DMS153 (cell line): Measurements from ENCODE around the gene B4GALT4.
"Not testable (repeated sequence)": the region's sequence is repeated elsewhere in the genome, so short reads cannot be mapped to it uniquely, and the experiment has no call there.

Experiments used
- DNase-seq: peaks from one replicate; lab custom pipeline; 2025; lab: John Stamatoyannopoulos, UW

B4GALT4 gene

GRCh38 chr3:119195911-119196310 is 44.8 kb downstream of the B4GALT4 start:
- no peak for DNase-seq

GRCh38 chr3:119195151-119195476 is 45.6 kb downstream of the B4GALT4 start:
- no peak for DNase-seq

- no peak for DNase-seq
These were observed 46.2 kb downstream of the B4GALT4 start for GRCh38 chr3:119194237-119195150.

DNA sequence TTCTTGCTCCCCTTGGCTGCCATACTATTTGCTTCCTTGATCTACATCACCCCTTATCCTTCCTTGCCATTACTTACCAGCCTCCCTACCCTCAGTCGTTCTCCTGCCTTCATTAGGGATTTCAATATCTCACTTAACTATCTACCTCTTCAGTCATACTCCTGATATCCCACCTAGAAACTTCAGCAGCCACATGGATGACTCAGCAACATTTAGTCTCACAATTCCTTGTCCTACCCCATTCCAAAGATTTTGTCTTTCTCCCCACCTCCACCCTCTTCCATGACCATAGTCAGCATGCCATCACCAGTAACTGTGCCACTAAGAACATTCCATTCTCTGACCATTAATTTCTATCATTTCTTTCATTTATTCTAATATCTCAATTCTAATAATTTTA is 48.9 kb downstream of the B4GALT4 start:
- no peak for DNase-seq

DNA sequence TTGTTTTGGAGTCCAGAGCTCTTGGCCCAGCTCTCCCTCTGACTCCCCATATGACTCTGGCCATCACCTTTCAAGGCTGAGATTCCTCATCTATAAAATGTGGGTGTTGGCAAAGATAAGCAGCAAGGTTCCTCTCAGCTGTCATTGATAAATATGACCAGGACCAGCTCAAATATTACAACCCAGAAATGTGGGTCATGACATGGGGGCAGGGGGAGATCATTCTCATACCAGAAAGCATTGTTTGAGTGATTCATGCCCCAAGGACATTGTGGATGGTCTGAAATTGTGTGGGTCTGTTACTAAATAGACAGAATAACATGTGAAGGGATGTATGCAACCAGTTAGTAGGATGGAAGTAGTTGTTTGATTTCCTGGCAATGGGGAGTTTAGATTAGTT is 53.4 kb downstream of the B4GALT4 start:
- no peak for DNase-seq

- no peak for DNase-seq
These were observed 55.7 kb downstream of the B4GALT4 start for GRCh38 chr3:119184796-119185570.

DNA sequence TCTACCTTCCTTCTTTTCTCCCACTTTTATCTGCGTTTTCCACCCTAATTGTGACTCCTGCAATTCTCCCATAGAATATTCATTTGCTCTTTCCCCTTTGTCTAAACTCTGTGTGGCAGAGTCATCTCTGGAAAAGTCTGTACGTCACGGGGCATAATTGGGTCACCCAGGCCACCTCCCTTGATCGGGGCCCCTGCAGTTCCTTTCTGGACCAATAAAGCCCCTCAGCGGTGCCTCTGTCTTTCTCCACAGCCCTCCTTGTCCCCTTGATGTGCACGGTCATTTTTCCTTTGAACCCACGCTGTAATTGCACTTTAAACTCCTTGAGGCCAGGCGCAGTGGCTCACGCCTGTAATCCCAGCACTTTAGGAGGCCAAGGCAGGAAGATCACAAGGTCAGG is 56.6 kb downstream of the B4GALT4 start:
- no peak for DNase-seq

GRCh38 chr3:119181765-119182164 is 58.9 kb downstream of the B4GALT4 start:
- DNase-seq, result no peak

- DNase-seq, result no peak
These were observed 63.4 kb downstream of the B4GALT4 start for GRCh38 chr3:119177321-119177720.

- DNase-seq, result no peak
These were observed 63.9 kb downstream of the B4GALT4 start for GRCh38 chr3:119176778-119177177.

DNA sequence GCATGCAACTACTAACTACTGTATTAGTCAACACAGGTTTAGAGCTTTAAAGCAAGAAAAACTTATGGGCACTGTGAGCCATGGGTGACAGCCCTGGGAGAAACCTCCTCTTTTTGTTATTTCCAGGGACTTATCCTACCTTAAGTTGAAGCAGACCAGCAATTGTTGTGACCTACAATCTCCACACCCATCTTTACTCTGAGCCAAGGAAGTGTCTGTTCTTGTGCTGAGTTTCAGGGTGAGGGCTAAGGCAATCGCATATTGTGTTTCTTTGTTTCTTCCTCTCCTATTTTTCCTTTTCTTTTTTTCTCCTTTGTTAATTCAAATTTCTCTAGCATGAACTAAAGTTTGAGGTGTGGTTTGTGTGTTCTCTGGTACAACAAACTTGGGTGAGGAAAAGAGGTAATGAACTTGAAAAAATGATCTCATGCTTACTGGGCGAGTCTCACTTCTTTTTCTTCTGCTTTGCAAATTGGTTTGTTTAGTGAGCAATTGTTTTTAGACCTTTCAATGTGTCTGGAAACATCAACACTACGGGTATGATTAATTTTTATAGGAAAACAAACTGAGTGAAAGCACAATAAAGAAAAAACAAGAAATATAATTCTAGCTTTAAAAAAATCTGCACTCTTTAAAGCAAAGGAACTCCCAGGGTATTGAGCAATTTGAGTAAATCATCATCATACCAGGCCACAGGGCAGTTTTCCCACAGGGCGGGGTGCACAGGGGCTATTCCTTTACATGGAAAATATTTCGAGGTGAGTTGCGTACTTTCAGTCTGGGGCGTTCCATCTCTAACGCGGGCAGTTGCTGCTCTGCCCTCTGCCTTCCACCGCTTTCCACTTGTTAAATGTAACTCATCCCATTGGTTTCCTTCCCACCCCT is 64.6 kb downstream of the B4GALT4 start:
- no peak for DNase-seq

GRCh38 chr3:119173325-119173724 is 67.4 kb downstream of the B4GALT4 start, which contains the start of gene UPK1B:
Gene UPK1B (plus strand): TSS chr3:119173598. CDS start chr3:119186742, 13,144 bp downstream.
- DNase-seq, result no peak

- no peak for DNase-seq
These were observed 69.9 kb downstream of the B4GALT4 start for GRCh38 chr3:119170821-119171220.

- DNase-seq, result not testable (repeated sequence)
These were observed 75.9 kb downstream of the B4GALT4 start for GRCh38 chr3:119164745-119165144.
